Measurements from ENCODE around the gene MT4. TPM values are rescaled to one million over a fixed set of nuclear protein-coding genes. Genes with fewer than 3 reads are reported as not detected.
A peak's percentile ranks its signal among the peaks of the same experiment; 100 is the strongest.

The MT4 gene
- total RNA-seq, 1 donor from 2014 or later, result not detected

DNA sequence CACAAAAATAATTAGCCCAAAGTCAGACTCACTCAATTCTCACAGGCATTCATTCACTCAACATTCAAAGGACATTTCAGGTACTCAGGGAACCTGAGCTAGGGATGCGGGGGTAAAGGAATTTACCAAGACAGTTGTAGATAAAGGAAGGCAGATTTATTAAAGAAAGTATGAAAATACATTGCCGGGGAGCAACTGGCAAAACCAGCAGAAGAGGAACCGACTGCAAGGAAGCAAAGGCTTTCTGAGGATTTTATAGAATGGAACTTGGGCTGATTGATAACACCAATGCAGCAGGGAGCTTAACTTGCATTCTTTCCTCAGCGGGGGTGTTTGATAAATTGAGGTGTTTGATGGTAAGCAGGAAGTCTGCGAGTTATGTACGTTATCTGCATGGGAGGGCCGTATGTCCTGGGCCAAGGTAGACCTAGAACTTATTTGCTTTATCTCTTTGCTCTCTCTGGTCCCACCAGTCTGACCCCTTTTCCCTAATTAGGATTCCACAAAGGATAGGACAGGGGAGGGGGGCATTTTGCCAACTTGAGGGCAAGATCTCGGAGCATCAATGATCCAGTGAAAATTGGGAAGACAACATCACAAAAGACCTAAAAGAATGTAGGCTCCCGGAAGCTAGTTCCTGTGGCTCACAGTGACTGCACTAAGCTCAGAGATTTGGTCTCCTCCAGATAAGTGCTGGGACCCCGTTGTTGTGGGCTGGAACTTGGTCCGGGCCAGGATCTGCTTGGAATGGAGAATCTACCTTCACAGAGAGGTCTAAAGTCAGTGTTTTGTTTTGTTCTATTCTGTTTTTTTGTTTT, 18.7 kb downstream of the MT4 start:
- Mint-ChIP-seq H3K4me1 (no peaks in the 10 kb centered on the region), H3K36me3 (ENCODE audit: low read depth) (no peaks in the 10 kb centered on the region), H3K27ac (no peak overlapping the region), H3K4me3 (no peak overlapping the region), H3K9me3 (no peaks in the 10 kb centered on the region), H3K27me3 (peaks cover 36% of the 10 kb centered on the region)
- CTCF ChIA-PET, result no interaction called here
- intact Hi-C loops (cut with micrococcal nuclease), result no loop called here
- ATAC-seq (ENCODE audit: low read depth), result no peak
- no peak for DNase-seq
- POLR2A ChIA-PET, result no interaction called here
- TF ChIP-seq, protein P1, sequence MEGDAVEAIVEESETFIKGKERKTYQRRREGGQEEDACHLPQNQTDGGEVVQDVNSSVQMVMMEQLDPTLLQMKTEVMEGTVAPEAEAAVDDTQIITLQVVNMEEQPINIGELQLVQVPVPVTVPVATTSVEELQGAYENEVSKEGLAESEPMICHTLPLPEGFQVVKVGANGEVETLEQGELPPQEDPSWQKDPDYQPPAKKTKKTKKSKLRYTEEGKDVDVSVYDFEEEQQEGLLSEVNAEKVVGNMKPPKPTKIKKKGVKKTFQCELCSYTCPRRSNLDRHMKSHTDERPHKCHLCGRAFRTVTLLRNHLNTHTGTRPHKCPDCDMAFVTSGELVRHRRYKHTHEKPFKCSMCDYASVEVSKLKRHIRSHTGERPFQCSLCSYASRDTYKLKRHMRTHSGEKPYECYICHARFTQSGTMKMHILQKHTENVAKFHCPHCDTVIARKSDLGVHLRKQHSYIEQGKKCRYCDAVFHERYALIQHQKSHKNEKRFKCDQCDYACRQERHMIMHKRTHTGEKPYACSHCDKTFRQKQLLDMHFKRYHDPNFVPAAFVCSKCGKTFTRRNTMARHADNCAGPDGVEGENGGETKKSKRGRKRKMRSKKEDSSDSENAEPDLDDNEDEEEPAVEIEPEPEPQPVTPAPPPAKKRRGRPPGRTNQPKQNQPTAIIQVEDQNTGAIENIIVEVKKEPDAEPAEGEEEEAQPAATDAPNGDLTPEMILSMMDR (IDR thresholded peaks at IDR 0.05), result no peak

DNA sequence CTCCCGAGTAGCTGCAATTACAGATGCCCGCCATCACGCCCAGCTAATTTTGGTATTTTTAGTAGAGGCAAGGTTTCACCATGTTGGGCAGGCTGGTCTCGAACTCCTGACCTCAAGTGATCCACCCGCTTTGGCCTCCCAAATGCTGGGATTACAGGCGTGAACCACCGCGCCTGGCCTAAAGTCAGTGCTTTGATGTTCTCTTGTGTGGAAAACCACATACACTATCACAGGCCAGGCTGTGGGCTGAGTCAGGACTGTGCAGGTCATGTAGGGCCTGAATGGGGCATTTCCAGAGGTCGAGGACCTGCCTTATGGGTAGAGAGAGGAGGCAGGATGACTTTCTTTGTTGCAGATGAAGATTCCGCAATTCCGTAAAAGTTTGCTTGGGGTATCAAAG, 19.4 kb downstream of the MT4 start:
- intact Hi-C loops (cut with micrococcal nuclease), result no loop called here
- ChIA-PET CTCF (no interaction called here), POLR2A (no interaction called here)
- peaks cover 41% of the 10 kb centered on the region for H3K27me3 Mint-ChIP-seq
- H3K27ac Mint-ChIP-seq, result no peak overlapping the region
- DNase-seq (no peak), ATAC-seq (ENCODE audit: low read depth) (no peak)
- H3K9me3 Mint-ChIP-seq, result no peaks in the 10 kb centered on the region
- TF ChIP-seq, protein P1 (IDR thresholded peaks at IDR 0.05), result no peak
- no peak overlapping the region for H3K4me3 Mint-ChIP-seq
- H3K36me3 Mint-ChIP-seq (ENCODE audit: low read depth), result no peaks in the 10 kb centered on the region
- H3K4me1 Mint-ChIP-seq, result peaks cover 4% of the 10 kb centered on the region

DNA sequence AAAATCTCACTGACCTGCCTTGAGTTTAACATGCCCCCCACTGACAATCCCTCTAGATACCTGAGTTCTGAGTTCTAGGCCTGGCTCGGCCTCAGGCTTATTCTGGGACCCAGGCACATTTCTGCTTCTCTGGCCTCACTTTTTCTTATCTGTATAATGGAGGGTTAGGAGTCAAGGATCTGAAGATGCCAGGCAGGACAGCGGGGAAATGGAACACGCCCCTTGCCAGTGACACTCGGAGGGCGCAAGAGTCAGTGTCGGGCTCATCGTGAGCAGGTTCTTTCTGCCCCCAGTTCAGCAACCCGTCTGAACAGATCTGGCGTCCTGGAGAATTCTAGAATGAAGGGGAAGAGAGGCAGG, 23.9 kb downstream of the MT4 start:
- ChIA-PET POLR2A (no interaction called here), CTCF (no interaction called here)
- no peak for DNase-seq
- Mint-ChIP-seq H3K27me3 (peaks cover 51% of the 10 kb centered on the region), H3K36me3 (ENCODE audit: low read depth) (no peaks in the 10 kb centered on the region), H3K4me3 (peak overlapping the region; percentile 35), H3K27ac (no peak overlapping the region), H3K4me1 (peaks cover 6% of the 10 kb centered on the region), H3K9me3 (no peaks in the 10 kb centered on the region)
- no peak for ATAC-seq (ENCODE audit: low read depth)
- TF ChIP-seq, protein P1 (IDR thresholded peaks at IDR 0.05), result no peak
- intact Hi-C loops (cut with micrococcal nuclease), result no loop called here

DNA sequence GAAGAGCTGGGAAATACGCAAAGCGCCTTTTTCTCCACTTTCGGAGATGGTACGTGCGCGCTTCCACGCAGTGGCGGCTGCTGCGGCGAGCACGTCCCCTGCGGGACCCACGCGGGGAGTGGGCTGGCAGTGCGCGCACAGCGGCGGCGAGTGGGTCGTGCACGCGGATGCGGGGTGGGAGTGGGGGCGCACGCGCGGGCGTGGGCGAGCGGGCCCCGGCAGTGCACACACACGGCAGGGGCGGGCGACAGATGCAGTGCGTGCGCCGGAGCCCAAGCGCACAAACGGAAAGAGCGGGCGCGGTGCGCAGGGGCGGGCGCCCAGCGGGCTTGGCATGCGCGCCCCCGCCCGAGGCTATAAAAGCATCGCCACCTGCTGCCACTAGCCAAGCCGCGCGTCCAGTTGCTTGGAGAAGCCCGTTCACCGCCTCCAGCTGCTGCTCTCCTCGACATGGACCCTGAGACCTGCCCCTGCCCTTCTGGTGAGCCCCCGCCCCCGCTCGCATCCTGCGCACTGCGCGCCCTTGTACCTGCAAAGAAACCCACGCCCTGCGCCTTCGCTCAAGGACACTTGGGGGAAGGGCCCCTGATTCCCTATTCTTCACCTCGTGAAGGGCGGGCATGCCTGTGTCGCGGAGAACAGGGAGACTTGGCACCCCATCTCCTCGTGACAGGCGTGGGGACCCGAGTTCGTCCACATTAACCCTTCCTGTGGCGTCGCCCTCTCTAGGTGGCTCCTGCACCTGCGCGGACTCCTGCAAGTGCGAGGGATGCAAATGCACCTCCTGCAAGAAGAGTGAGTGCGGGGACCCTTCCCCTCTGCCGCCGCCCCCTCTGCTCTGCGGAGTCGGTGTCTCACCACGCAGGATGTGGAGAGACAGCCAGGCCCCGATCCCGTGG, 24.5 kb downstream of the MT4 start, which contains the start of gene MT3:
Gene MT3 (plus strand): TSS at position 388 of the 899 bp plus-strand sequence. CDS start 63 bp downstream, at position 451.
- TF ChIP-seq, protein P1 (IDR thresholded peaks at IDR 0.05), result no peak
- no peak within 1 kb of the TSS for H3K27ac Mint-ChIP-seq
- no peaks in the 10 kb centered on the region for H3K36me3 Mint-ChIP-seq (ENCODE audit: low read depth)
- peaks cover 6% of the 10 kb centered on the region for H3K4me1 Mint-ChIP-seq
- H3K27me3 Mint-ChIP-seq, result peaks cover 45% of the 10 kb centered on the region
- ChIA-PET CTCF (no interaction called here), POLR2A (no interaction called here)
- ATAC-seq (ENCODE audit: low read depth) (no peak), DNase-seq (no peak)
- H3K9me3 Mint-ChIP-seq, result peaks cover 2% of the 10 kb centered on the region
- peak within 1 kb of the TSS; percentile 35 for H3K4me3 Mint-ChIP-seq
- intact Hi-C loops (cut with micrococcal nuclease), result no loop called here

Data from activated B cell treated with CpG ODN at 0.5 μM for 24 hours (primary cell).